H1 (cell line): ENCODE results near the gene PDZD8. TPM values are rescaled to one million over a fixed set of nuclear protein-coding genes. Genes with fewer than 3 reads are reported as not detected.

ENCODE experiments used
- BACH1 ChIP-seq: IDR thresholded peaks from 2 replicates; pipeline ENCODE4 v1.6.1; 2012; ENCODE audit warnings: low read length, improper control_type of control experiment
- CHD2 ChIP-seq: IDR thresholded peaks from 2 replicates; pipeline ENCODE4 v1.6.1; 2012; ENCODE audit warnings: low read length, improper control_type of control experiment
- CTCF ChIP-seq, 3 experiments: IDR thresholded peaks; 1 replicate in 2 of 3; 2 replicates in 1 of 3; pipeline versions ENCODE4 v1.5.1 to v1.6.1; 2011; ENCODE audit warnings: low read length in 3 of 3, mild to moderate bottlenecking in 3 of 3, inconsistent platforms in 2 of 3, low read depth in 1 of 3, moderate library complexity in 1 of 3; ENCODE audit not compliant: insufficient read depth in 1 of 3; ENCODE audit errors: control extremely low read depth in 1 of 3
- EP300 ChIP-seq, 2 experiments: IDR thresholded peaks; 1 replicate in 1 of 2; 2 replicates in 1 of 2; pipeline ENCODE4 v1.6.1; 2011 to 2012; ENCODE audit warnings: low read depth in 2 of 2, low read length in 2 of 2, mild to moderate bottlenecking in 2 of 2, borderline replicate concordance in 1 of 2, inconsistent platforms in 1 of 2, moderate library complexity in 1 of 2
- EZH2 ChIP-seq: fragments of 200-600 bp; sonication (generic); IDR thresholded peaks from 2 replicates; pipeline ENCODE4 v1.7.1; 2012; ENCODE audit warnings: low read depth, mild to moderate bottlenecking, moderate library complexity, low read length, inconsistent platforms; ENCODE audit not compliant: severe bottlenecking
- FOSL1 ChIP-seq: IDR thresholded peaks from 2 replicates; pipeline ENCODE4 v1.6.1; 2011; ENCODE audit warnings: mild to moderate bottlenecking, low read depth, low read length, moderate library complexity; ENCODE audit not compliant: insufficient read depth
- HDAC6 ChIP-seq: IDR thresholded peaks from one replicate; pipeline ENCODE4 v1.7.1; 2012; ENCODE audit warnings: low read depth, mild to moderate bottlenecking, inconsistent platforms, low read length, moderate library complexity
- KDM4A ChIP-seq: IDR thresholded peaks from one replicate; pipeline ENCODE4 v1.7.1; 2012; ENCODE audit warnings: low read depth, mild to moderate bottlenecking, moderate library complexity, low read length, inconsistent platforms; ENCODE audit not compliant: severe bottlenecking
- KDM5A ChIP-seq: fragments of 200-600 bp; IDR thresholded peaks from 2 replicates; pipeline ENCODE4 v1.7.1; 2012; ENCODE audit warnings: mild to moderate bottlenecking, low read length, inconsistent platforms, mixed read lengths
- RAD21 ChIP-seq, 2 experiments: IDR thresholded peaks in 1 of 2; conservative IDR thresholded peaks in 1 of 2; 2 replicates each; pipeline ENCODE4 v1.6.1; 2011; ENCODE audit warnings: low read depth in 2 of 2, low read length in 2 of 2, improper control_type of control experiment in 1 of 2, inconsistent platforms in 1 of 2, mild to moderate bottlenecking in 1 of 2, moderate library complexity in 1 of 2
- SRF ChIP-seq: IDR thresholded peaks from 2 replicates; pipeline ENCODE4 v1.6.1; 2011; ENCODE audit warnings: mild to moderate bottlenecking, low read depth, low read length, moderate library complexity
- TEAD4 ChIP-seq: IDR thresholded peaks from 2 replicates; pipeline ENCODE4 v1.6.1; 2012; ENCODE audit warnings: low read depth, low read length, inconsistent platforms, mixed read lengths
- polyA plus RNA-seq, 7 experiments: library from polyadenylated mRNA; depleted of rRNA in 3 of 7; stranded (reverse) in 5 of 7; unstranded in 2 of 7; fragments of >200 nt in 5 of 7; fragments of 200-250 nt in 2 of 7; gene quantifications; 1 replicate in 5 of 7; 2 replicates in 1 of 7; 4 replicates in 1 of 7; pipeline versions ENCODE4 v1.2.1 to v1.2.3, GENCODE V29; 2011 to 2013; ENCODE audit warnings: missing spikeins in 2 of 7, mixed read lengths in 2 of 7
- total RNA-seq: library from RNA; stranded (reverse); fragmentation: NEBNext Ultra II Directional; extraction: Animal tissue kit (Norgen Biotek cat#: 25700); gene quantifications from 2 replicates; pipeline ENCODE4 v1.2.1, GENCODE V29; 2021

Gene PDZD8
- total and polyA plus RNA-seq, 2 of the 8 experiments (the other 6 are each of a cell fraction or from before 2014, with no cell fraction given): 10.9 to 50.1 TPM

- TF ChIP-seq FOSL1 (no peak), TEAD4 (peak; percentile 53; the same call in 1 of the 2 replicates), SRF (no peak), KDM4A (no peak), EP300 (IDR thresholded peaks at IDR 0.05; ENCODE audit: borderline replicate concordance in 1 of 2, low read depth in 2 of 2, low read length in 2 of 2) (no peak), RAD21 (IDR thresholded peaks at IDR 0.05 in 1 of 2, conservative IDR thresholded peaks at IDR 0.05 in 1 of 2; ENCODE audit: low read depth in 2 of 2, low read length in 2 of 2) (no peak; a peak in 1 of 4 replicates), HDAC6 (no peak), CTCF (IDR thresholded peaks at IDR 0.05; ENCODE audit: control extremely low read depth in 1 of 3, insufficient read depth in 1 of 3, low read depth in 1 of 3, low read length in 3 of 3) (no peak), KDM5A (no peak), EZH2 (no peak), BACH1 (no peak), CHD2 (no peak)
Measured at GRCh38 chr10:117260084-117260483, 115.2 kb downstream of the PDZD8 start (continued).
